GM23248 (cell line): ENCODE data around the gene SPTB.

ENCODE experiments used
- EZH2 ChIP-seq: fragments of 200-600 bp; sonication (generic); IDR thresholded peaks from 2 replicates; pipeline ENCODE4 v1.6.1; 2018; ENCODE audit warnings: antibody characterized with exemption, mild to moderate bottlenecking; ENCODE audit not compliant: insufficient read depth, poor library complexity, severe bottlenecking
- EZH2phosphoT487 ChIP-seq: fragments of 200-600 bp; sonication (generic); IDR thresholded peaks from 2 replicates; pipeline ENCODE4 v1.6.1; 2018; ENCODE audit warnings: antibody characterized with exemption, moderate library complexity, mild to moderate bottlenecking, low read depth; ENCODE audit not compliant: insufficient read depth

DNA sequence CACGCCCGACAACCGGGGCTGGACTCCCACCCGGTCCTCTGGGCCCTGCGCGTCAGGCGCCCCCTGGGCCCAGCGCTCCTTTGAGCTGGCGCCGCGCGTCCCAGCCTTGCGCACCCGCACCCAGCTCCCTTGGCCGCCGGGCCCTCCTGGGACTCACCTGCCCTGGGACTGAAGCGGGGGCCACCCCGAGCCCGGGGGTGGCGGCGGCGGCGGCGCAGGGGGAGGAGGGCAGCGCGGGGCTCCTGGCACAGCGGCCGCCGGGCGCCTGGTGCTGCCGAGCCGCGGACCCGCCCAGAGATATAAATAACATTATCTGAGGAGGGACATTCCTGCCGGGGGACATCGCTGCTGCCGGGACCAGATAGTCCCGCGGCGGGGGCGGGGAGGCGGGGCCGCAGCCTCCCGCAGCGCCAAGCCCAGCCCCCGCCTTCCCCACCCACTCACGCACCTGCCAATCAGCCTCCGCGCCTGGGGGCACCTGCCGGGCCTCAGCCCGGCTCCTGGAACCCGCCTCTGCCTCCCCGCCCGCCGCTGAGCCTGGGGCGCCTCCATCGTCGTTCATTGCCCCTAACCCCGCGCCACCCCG lies at the start of gene SPTB:
- TF ChIP-seq EZH2 (no peak), EZH2phosphoT487 (no peak)
